CD14-positive monocyte (primary cell): Measurements from ENCODE around the gene CHD6. TPM values are rescaled to one million over a fixed set of nuclear protein-coding genes. Genes with fewer than 3 reads are reported as not detected.

Source experiments
- DNase-seq, 3 donors: peaks; one replicate each; pipeline ENCODE4 v3.0.0-alpha.2; 2011 to 2022
- H2AFZ ChIP-seq: 2 replicates; pipeline ENCODE4 v1.6.0; 2012; ENCODE audit warnings: mild to moderate bottlenecking, low read depth, low read length, inconsistent platforms; ENCODE audit not compliant: insufficient read depth, poor library complexity, severe bottlenecking
- H3K27ac ChIP-seq, 2 donors: 1 replicate in 1 of 2; 2 replicates in 1 of 2; pipeline ENCODE4 v1.5.1; 2012 to 2013; ENCODE audit warnings: low read length in 2 of 2, control low read depth in 1 of 2, inconsistent platforms in 1 of 2, low read depth in 1 of 2, mild to moderate bottlenecking in 1 of 2
- H3K27me3 ChIP-seq, 2 donors: one replicate each; pipeline versions ENCODE4 v1.6.0 to v1.6.1; 2011 to 2013; ENCODE audit warnings: low read length in 2 of 2; ENCODE audit not compliant: control insufficient read depth in 2 of 2, insufficient read depth in 2 of 2
- H3K36me3 ChIP-seq, 2 donors: replicated peaks in 1 of 2; 1 replicate in 1 of 2; 2 replicates in 1 of 2; pipeline versions ENCODE4 v1.5.1 to v1.6.1; 2012 to 2013; ENCODE audit warnings: low read length in 2 of 2, control low read depth in 1 of 2, inconsistent platforms in 1 of 2, mild to moderate bottlenecking in 1 of 2; ENCODE audit not compliant: insufficient read depth in 2 of 2, control insufficient read depth in 1 of 2
- H3K4me1 ChIP-seq, 2 donors: 1 replicate in 1 of 2; 2 replicates in 1 of 2; pipeline versions ENCODE4 v1.5.1 to v1.6.1; 2012 to 2013; ENCODE audit warnings: low read length in 2 of 2, control low read depth in 1 of 2, inconsistent platforms in 1 of 2, mild to moderate bottlenecking in 1 of 2, moderate library complexity in 1 of 2; ENCODE audit not compliant: insufficient read depth in 2 of 2, control insufficient read depth in 1 of 2
- H3K4me2 ChIP-seq: replicated peaks from 2 replicates; pipeline ENCODE3; 2012; ENCODE audit warnings: low read length, moderate library complexity, mild to moderate bottlenecking; ENCODE audit not compliant: poor library complexity, severe bottlenecking; ENCODE audit errors: extremely low read depth
- H3K4me3 ChIP-seq, 3 experiments: fragments of 200-600 bp in 1 of 3; sonication (generic) in 1 of 3; replicated peaks in 1 of 3; 1 replicate in 2 of 3; 2 replicates in 1 of 3; pipeline ENCODE4 v1.5.1; 2011 to 2013; ENCODE audit warnings: low read length in 3 of 3, mild to moderate bottlenecking in 3 of 3, control low read depth in 2 of 3, low read depth in 2 of 3, inconsistent platforms in 1 of 3, moderate library complexity in 1 of 3
- H3K79me2 ChIP-seq: 2 replicates; pipeline ENCODE4 v1.6.0; 2012; ENCODE audit warnings: mild to moderate bottlenecking, control low read depth, inconsistent platforms, low read length, moderate library complexity; ENCODE audit not compliant: insufficient read depth
- H3K9ac ChIP-seq: 2 replicates; pipeline ENCODE4 v1.6.0; 2017; ENCODE audit warnings: low read length, mild to moderate bottlenecking; ENCODE audit not compliant: insufficient read depth, poor library complexity, severe bottlenecking
- H3K9me3 ChIP-seq, 2 donors: replicated peaks in 1 of 2; 1 replicate in 1 of 2; 2 replicates in 1 of 2; pipeline versions ENCODE4 v1.5.1 to v1.6.1; 2012 to 2013; ENCODE audit warnings: low read length in 2 of 2, control low read depth in 1 of 2; ENCODE audit not compliant: control insufficient read depth in 1 of 2, insufficient read depth in 1 of 2
- H4K20me1 ChIP-seq: 2 replicates; pipeline ENCODE4 v1.6.0; 2012; ENCODE audit warnings: mild to moderate bottlenecking, low read length, control low read depth, moderate library complexity; ENCODE audit not compliant: insufficient read depth
- H3K27ac Mint-ChIP-seq, 7 donors: one replicate each; pipeline ENCODE4 v1.8.0; 2020; ENCODE audit warnings: mild to moderate bottlenecking in 7 of 7, mixed read lengths in 7 of 7, moderate library complexity in 6 of 7, inconsistent platforms in 2 of 7
- H3K27me3 Mint-ChIP-seq, 3 donors: one replicate each; pipeline ENCODE4 v1.8.0; 2021 to 2022; ENCODE audit warnings: low read depth in 3 of 3, mild to moderate bottlenecking in 3 of 3, mixed read lengths in 3 of 3, moderate library complexity in 3 of 3, inconsistent platforms in 1 of 3
- H3K36me3 Mint-ChIP-seq, 2 donors: one replicate each; pipeline ENCODE4 v1.8.0; 2020; ENCODE audit warnings: mixed read lengths in 2 of 2, inconsistent platforms in 1 of 2, mild to moderate bottlenecking in 1 of 2
- H3K4me1 Mint-ChIP-seq: one replicate; pipeline ENCODE4 v1.8.0; 2020; ENCODE audit warnings: mild to moderate bottlenecking, mixed read lengths
- H3K4me3 Mint-ChIP-seq, 2 donors: one replicate each; pipeline ENCODE4 v1.8.0; 2020; ENCODE audit warnings: mild to moderate bottlenecking in 2 of 2, mixed read lengths in 2 of 2, moderate library complexity in 1 of 2
- H3K9me3 Mint-ChIP-seq, 7 donors: one replicate each; pipeline ENCODE4 v1.8.0; 2020 to 2022; ENCODE audit warnings: mixed read lengths in 7 of 7, mild to moderate bottlenecking in 6 of 7, moderate library complexity in 6 of 7, inconsistent platforms in 2 of 7
- WGBS: methylation state at CpG from one replicate; pipeline ENCODE4 v1.1.5; 2013; ENCODE audit warnings: missing lambda C conversion rate; ENCODE audit not compliant: insufficient coverage; 5-methylcytosine and 5-hydroxymethylcytosine counted together
- intact Hi-C, 2 donors: fragments of 100-400 bp; cut with micrococcal nuclease; formaldehyde crosslinking; loops; one replicate each; pipeline versions ENCODE4 v1.15.0 to v1.15.1; 2023
- polyA plus RNA-seq, 3 donors: library from polyadenylated mRNA; depleted of rRNA in 1 of 3; unstranded in 2 of 3; stranded (reverse) in 1 of 3; fragments of 300-500 nt in 2 of 3; fragments of >200 nt in 1 of 3; fragmentation: Illumina TruSeq in 2 of 3; gene quantifications; 1 replicate in 2 of 3; 2 replicates in 1 of 3; pipeline ENCODE4 v1.2.3, GENCODE V29; 2012 to 2021
- TF ChIP-seq, protein P1 (sequence below): fragments of 200-600 bp; IDR thresholded peaks from one replicate; pipeline ENCODE4 v1.8.0; 2022; ENCODE audit warnings: antibody characterized with exemption, mild to moderate bottlenecking

The CHD6 gene
- polyA plus RNA-seq, 3 donors = 12.9 to 19.6 (median 13.0) TPM

DNA sequence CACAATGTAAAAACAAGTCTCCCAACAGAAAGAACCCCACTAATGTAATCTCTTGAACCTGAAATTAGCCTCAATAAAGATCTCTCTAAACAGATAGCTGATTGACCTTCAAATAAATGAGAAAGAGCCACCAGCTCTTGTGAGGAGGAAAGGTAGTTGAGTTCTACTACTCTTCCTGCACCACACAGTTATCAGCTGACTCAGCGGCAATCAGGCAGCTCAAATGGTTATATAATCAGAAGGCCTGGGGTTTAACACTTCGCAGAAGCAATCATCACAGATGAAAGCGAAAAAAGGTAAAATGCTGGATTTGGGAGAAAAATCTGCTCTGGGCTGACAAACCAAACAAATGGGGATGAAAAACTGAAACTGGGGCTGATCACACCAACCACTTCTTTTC, 91.8 kb downstream of the CHD6 start:
- peaks cover 36 to 37% of the 10 kb centered on the region in 2 donors for H3K36me3 Mint-ChIP-seq
- H3K27me3 ChIP-seq = no peaks in the 10 kb centered on the region
- peaks cover 30% of the 10 kb centered on the region for H3K4me1 Mint-ChIP-seq
- intact Hi-C loops = no loop called here
- no peaks in the 10 kb centered on the region for H3K27me3 Mint-ChIP-seq
- no peak overlapping the region for H3K4me3 ChIP-seq
- H3K27ac ChIP-seq = no peak overlapping the region
- H3K9me3 ChIP-seq = no peaks in the 10 kb centered on the region
- TF ChIP-seq, protein P1, sequence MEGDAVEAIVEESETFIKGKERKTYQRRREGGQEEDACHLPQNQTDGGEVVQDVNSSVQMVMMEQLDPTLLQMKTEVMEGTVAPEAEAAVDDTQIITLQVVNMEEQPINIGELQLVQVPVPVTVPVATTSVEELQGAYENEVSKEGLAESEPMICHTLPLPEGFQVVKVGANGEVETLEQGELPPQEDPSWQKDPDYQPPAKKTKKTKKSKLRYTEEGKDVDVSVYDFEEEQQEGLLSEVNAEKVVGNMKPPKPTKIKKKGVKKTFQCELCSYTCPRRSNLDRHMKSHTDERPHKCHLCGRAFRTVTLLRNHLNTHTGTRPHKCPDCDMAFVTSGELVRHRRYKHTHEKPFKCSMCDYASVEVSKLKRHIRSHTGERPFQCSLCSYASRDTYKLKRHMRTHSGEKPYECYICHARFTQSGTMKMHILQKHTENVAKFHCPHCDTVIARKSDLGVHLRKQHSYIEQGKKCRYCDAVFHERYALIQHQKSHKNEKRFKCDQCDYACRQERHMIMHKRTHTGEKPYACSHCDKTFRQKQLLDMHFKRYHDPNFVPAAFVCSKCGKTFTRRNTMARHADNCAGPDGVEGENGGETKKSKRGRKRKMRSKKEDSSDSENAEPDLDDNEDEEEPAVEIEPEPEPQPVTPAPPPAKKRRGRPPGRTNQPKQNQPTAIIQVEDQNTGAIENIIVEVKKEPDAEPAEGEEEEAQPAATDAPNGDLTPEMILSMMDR = no peak
- H3K4me2 ChIP-seq = no peak overlapping the region
- no peak overlapping the region for H3K9ac ChIP-seq
- no peak overlapping the region for H2AFZ ChIP-seq
- 100% methylated on average over 1 of the region's 3 CpGs for WGBS
- DNase-seq = no peak
- H4K20me1 ChIP-seq = peaks cover 21% of the 10 kb centered on the region
- H3K4me1 ChIP-seq = no peaks in the 10 kb centered on the region
- H3K9me3 Mint-ChIP-seq = no peaks in the 10 kb centered on the region
- H3K27ac Mint-ChIP-seq = no peak overlapping the region
- H3K36me3 ChIP-seq = peaks cover 3 to 30% of the 10 kb centered on the region in 2 donors
- peaks cover 3% of the 10 kb centered on the region for H3K79me2 ChIP-seq
- H3K4me3 Mint-ChIP-seq = no peak overlapping the region

DNA sequence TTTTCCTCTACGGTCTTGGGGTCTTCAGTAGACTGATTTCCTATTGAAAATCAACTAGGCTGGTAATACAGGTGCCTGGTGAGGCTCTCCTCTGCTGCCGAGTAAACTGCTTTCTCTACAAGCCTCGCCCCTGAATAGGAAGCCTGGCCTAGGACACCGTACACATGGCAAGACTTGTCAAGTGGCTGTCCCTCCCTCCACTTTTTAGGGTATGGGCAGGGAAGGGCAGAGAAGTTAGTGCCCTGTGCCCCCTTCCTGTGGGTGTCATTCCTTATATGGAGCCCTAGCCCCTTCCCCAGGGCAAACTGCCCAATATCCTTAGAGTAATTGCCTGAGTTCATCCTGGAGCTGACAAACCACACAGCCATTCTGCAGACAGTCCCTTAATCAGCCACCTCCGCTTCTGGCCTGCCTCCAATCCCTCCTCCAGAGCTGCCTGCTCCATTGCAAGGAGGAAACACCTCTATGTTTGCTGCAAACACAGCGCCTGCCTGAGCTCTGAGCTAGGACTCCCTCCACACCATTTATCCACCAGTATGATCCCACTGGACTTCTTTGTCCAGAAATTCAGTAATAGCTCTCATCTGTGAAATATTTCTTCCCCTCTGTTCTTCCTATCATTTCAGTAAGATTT, 93.1 kb downstream of the CHD6 start:
- Mint-ChIP-seq H3K27ac (peak overlapping the region in 5 of 7 donors; percentile 7 to 86 (median 36)), H3K36me3 (peaks cover 33 to 34% of the 10 kb centered on the region in 2 donors), H3K4me3 (no peak overlapping the region), H3K4me1 (peaks cover 30% of the 10 kb centered on the region), H3K27me3 (no peaks in the 10 kb centered on the region), H3K9me3 (no peaks in the 10 kb centered on the region)
- Histone ChIP-seq H3K4me1 (no peaks in the 10 kb centered on the region), H3K9me3 (no peaks in the 10 kb centered on the region), H3K4me3 (no peak overlapping the region), H3K4me2 (no peak overlapping the region), H3K9ac (no peak overlapping the region), H3K27me3 (no peaks in the 10 kb centered on the region), H4K20me1 (peaks cover 19% of the 10 kb centered on the region), H2AFZ (no peak overlapping the region), H3K79me2 (peaks cover 3% of the 10 kb centered on the region), H3K27ac (no peak overlapping the region), H3K36me3 (peaks cover 3 to 24% of the 10 kb centered on the region in 2 donors)
- TF ChIP-seq, protein P1 = no peak
- WGBS = 63% methylated on average over 2 of the region's 6 CpGs
- intact Hi-C loops = no loop called here
- DNase-seq = no peak
